IMR-90 (cell line): ENCODE measurements around the gene TMEM208. TPM values are rescaled to one million over a fixed set of nuclear protein-coding genes. Genes with fewer than 3 reads are reported as not detected.

ENCODE experiments used
- ATAC-seq: fragments of 200-7000 bp; cut with Tn5 transposase; 2 replicates; pipeline ENCODE4 v1.9.1; 2020; ENCODE audit warnings: low read depth, mild to moderate bottlenecking, moderate library complexity
- BruUV-seq: library from RNA; stranded (reverse); fragments of 400-500 nt; replicated peaks from 2 replicates; lab custom pipeline; 2021; lab: Mats Ljungman, UMichigan
- CTCF ChIA-PET: fragments of 300-600 bp; formaldehyde crosslinking; extraction: SDS; loops from one replicate; lab custom pipeline; 2021; ENCODE audit warnings: antibody characterized with exemption; lab: Yijun Ruan, JAX
- POLR2A ChIA-PET: fragments of 300-600 bp; sonication (Branson Sonifier 250); formaldehyde crosslinking; loops from one replicate; lab custom pipeline; 2022; ENCODE audit warnings: antibody characterized with exemption; ENCODE audit not compliant: unreplicated experiment; lab: Charles Lee
- DNase-seq: peaks from one replicate; pipeline ENCODE4 v3.0.0; 2013
- H2AFZ ChIP-seq: replicated peaks from 2 replicates; pipeline ENCODE3; 2013; ENCODE audit warnings: low read length, mild to moderate bottlenecking; ENCODE audit not compliant: poor library complexity
- H2AK5ac ChIP-seq: 2 replicates; pipeline ENCODE4 v1.6.1; 2013; ENCODE audit warnings: low read depth, low read length, inconsistent platforms
- H2AK9ac ChIP-seq: replicated peaks from 2 replicates; pipeline ENCODE3; 2013; ENCODE audit warnings: mild to moderate bottlenecking, low read depth, low read length, moderate library complexity; ENCODE audit not compliant: poor library complexity
- H2BK120ac ChIP-seq: 2 replicates; pipeline ENCODE4 v1.6.1; 2013; ENCODE audit warnings: low read depth, low read length, inconsistent platforms
- H2BK15ac ChIP-seq: 3 replicates; pipeline ENCODE4 v1.6.1; 2013; ENCODE audit warnings: low read depth, low read length, inconsistent platforms
- H2BK20ac ChIP-seq: 2 replicates; pipeline ENCODE4 v1.6.1; 2013; ENCODE audit warnings: low read depth, mild to moderate bottlenecking, inconsistent platforms, low read length, moderate library complexity
- H2BK5ac ChIP-seq: 2 replicates; pipeline ENCODE4 v1.6.1; 2013; ENCODE audit warnings: mild to moderate bottlenecking, low read depth, low read length, inconsistent platforms; ENCODE audit not compliant: poor library complexity, severe bottlenecking
- H3K14ac ChIP-seq: replicated peaks from 2 replicates; pipeline ENCODE4 v1.6.1; 2013; ENCODE audit warnings: low read depth, low read length, inconsistent platforms
- H3K18ac ChIP-seq: 2 replicates; pipeline ENCODE4 v1.6.1; 2013; ENCODE audit warnings: low read depth, low read length, control low read depth
- H3K23ac ChIP-seq: 2 replicates; pipeline ENCODE4 v1.6.1; 2013; ENCODE audit warnings: low read depth, low read length, inconsistent platforms
- H3K27ac ChIP-seq: 2 replicates; pipeline ENCODE4 v1.5.1; 2013; ENCODE audit warnings: mild to moderate bottlenecking, control low read depth, low read length; ENCODE audit not compliant: insufficient read depth
- H3K27me3 ChIP-seq: 2 replicates; pipeline ENCODE4 v1.6.1; 2013; ENCODE audit warnings: low read length; ENCODE audit not compliant: control insufficient read depth, insufficient read depth
- H3K36me3 ChIP-seq: 2 replicates; pipeline ENCODE4 v1.6.1; 2013; ENCODE audit warnings: low read length, mixed read lengths; ENCODE audit not compliant: control insufficient read depth, insufficient read depth
- H3K4ac ChIP-seq: 2 replicates; pipeline ENCODE4 v1.6.1; 2013; ENCODE audit warnings: low read depth, low read length, inconsistent platforms
- H3K4me1 ChIP-seq: 2 replicates; pipeline ENCODE4 v1.6.1; 2013; ENCODE audit warnings: low read length, mixed read lengths; ENCODE audit not compliant: control insufficient read depth, insufficient read depth
- H3K4me2 ChIP-seq: 2 replicates; pipeline ENCODE4 v1.6.1; 2013; ENCODE audit warnings: low read depth, mild to moderate bottlenecking, control low read depth, low read length, moderate library complexity
- H3K4me3 ChIP-seq: 2 replicates; pipeline ENCODE4 v1.5.1; 2013; ENCODE audit warnings: low read depth, mild to moderate bottlenecking, control low read depth, low read length, moderate library complexity; ENCODE audit not compliant: insufficient read depth
- H3K56ac ChIP-seq: 2 replicates; pipeline ENCODE4 v1.6.1; 2013; ENCODE audit warnings: low read length, inconsistent platforms; ENCODE audit not compliant: insufficient read depth; ENCODE audit errors: extremely low read depth
- H3K79me1 ChIP-seq, 2 experiments: 2 replicates each; pipeline ENCODE4 v1.6.1; 2013; ENCODE audit warnings: low read length in 2 of 2, inconsistent platforms in 1 of 2, low read depth in 1 of 2
- H3K9ac ChIP-seq: 2 replicates; pipeline ENCODE4 v1.6.1; 2013; ENCODE audit warnings: low read depth, low read length, control low read depth
- H3K9me1 ChIP-seq: 2 replicates; pipeline ENCODE4 v1.6.1; 2013; ENCODE audit warnings: low read length, inconsistent platforms; ENCODE audit not compliant: insufficient read depth
- H3K9me3 ChIP-seq: 2 replicates; pipeline ENCODE4 v1.6.1; 2013; ENCODE audit warnings: low read length; ENCODE audit not compliant: control insufficient read depth, insufficient read depth
- H4K20me1 ChIP-seq: 2 replicates; pipeline ENCODE4 v1.6.1; 2013; ENCODE audit warnings: low read length, inconsistent platforms; ENCODE audit not compliant: insufficient read depth
- H4K5ac ChIP-seq: 2 replicates; pipeline ENCODE4 v1.6.1; 2013; ENCODE audit warnings: mild to moderate bottlenecking, low read depth, low read length, control low read depth
- H4K8ac ChIP-seq, 2 experiments: 2 replicates each; pipeline ENCODE4 v1.6.1; 2013; ENCODE audit warnings: low read depth in 2 of 2, low read length in 2 of 2, control low read depth in 1 of 2, inconsistent platforms in 1 of 2
- H4K91ac ChIP-seq: 2 replicates; pipeline ENCODE4 v1.6.1; 2013; ENCODE audit warnings: low read depth, low read length, inconsistent platforms; ENCODE audit not compliant: insufficient read depth
- BHLHE40 ChIP-seq: fragments of 150-350 bp; IDR thresholded peaks from 2 replicates; pipeline ENCODE4 v1.6.1; 2016; ENCODE audit warnings: mild to moderate bottlenecking, low read depth, low read length
- CEBPB ChIP-seq: IDR thresholded peaks from 2 replicates; pipeline ENCODE4 v1.6.1; 2012; ENCODE audit warnings: low read depth, low read length, improper control_type of control experiment
- ELK1 ChIP-seq: fragments of 150-350 bp; IDR thresholded peaks from 2 replicates; pipeline ENCODE4 v1.6.1; 2016; ENCODE audit warnings: low read depth, mild to moderate bottlenecking, low read length, moderate library complexity, borderline replicate concordance
- FOS ChIP-seq: fragments of 150-350 bp; IDR thresholded peaks from 2 replicates; pipeline ENCODE4 v1.6.1; 2016; ENCODE audit warnings: low read depth, low read length
- MAFK ChIP-seq: IDR thresholded peaks from 2 replicates; pipeline ENCODE4 v1.6.1; 2012; ENCODE audit warnings: low read depth, low read length, improper control_type of control experiment
- MAZ ChIP-seq: IDR thresholded peaks from 2 replicates; pipeline ENCODE4 v1.6.1; 2012; ENCODE audit warnings: low read depth, mild to moderate bottlenecking, low read length, improper control_type of control experiment, moderate library complexity, borderline replicate concordance
- MXI1 ChIP-seq: IDR thresholded peaks from 2 replicates; pipeline ENCODE4 v1.6.1; 2012; ENCODE audit warnings: low read depth, mild to moderate bottlenecking, low read length, moderate library complexity, borderline replicate concordance
- NFE2L2 ChIP-seq: fragments of 150-350 bp; IDR thresholded peaks from 2 replicates; pipeline ENCODE4 v1.6.1; 2016; ENCODE audit warnings: low read depth, mild to moderate bottlenecking, low read length
- POLR2A ChIP-seq: IDR thresholded peaks from 2 replicates; pipeline ENCODE4 v1.6.1; 2012; ENCODE audit warnings: mild to moderate bottlenecking, low read depth, low read length
- RAD21 ChIP-seq: IDR thresholded peaks from 2 replicates; pipeline ENCODE4 v1.6.1; 2012; ENCODE audit warnings: low read length, improper control_type of control experiment
- RCOR1 ChIP-seq: IDR thresholded peaks from 2 replicates; pipeline ENCODE4 v1.6.1; 2012; ENCODE audit warnings: mild to moderate bottlenecking, low read length, improper control_type of control experiment; ENCODE audit not compliant: insufficient replicate concordance
- RFX5 ChIP-seq: IDR thresholded peaks from 2 replicates; pipeline ENCODE4 v1.8.0; 2012; ENCODE audit warnings: low read depth, mild to moderate bottlenecking, low read length, moderate library complexity
- SMC3 ChIP-seq: fragments of 150-350 bp; IDR thresholded peaks from 2 replicates; pipeline ENCODE4 v1.6.1; 2016; ENCODE audit warnings: low read depth, mild to moderate bottlenecking, antibody characterized with exemption, low read length, moderate library complexity
- USF2 ChIP-seq: fragments of 150-350 bp; IDR thresholded peaks from 2 replicates; pipeline ENCODE4 v1.6.1; 2017; ENCODE audit warnings: mild to moderate bottlenecking, antibody characterized with exemption, low read length, low read depth
- WGBS, 2 experiments: methylation state at CpG; one replicate each; pipeline versions ENCODE4 v1.1.5 to v1.1.7; 2013; ENCODE audit warnings: missing lambda C conversion rate in 2 of 2; ENCODE audit not compliant: insufficient read length in 1 of 2; ENCODE audit errors: extremely low coverage in 2 of 2; 5-methylcytosine and 5-hydroxymethylcytosine counted together
- dilution Hi-C: fragments of 300-500 bp; cut with HindIII; formaldehyde crosslinking; loops from one replicate; pipeline ENCODE4 v1.14.3; 2018; ENCODE audit warnings: low sequenced_read_pairs; ENCODE audit not compliant: unreplicated experiment
- in situ Hi-C: fragments of 300-500 bp; cut with MboI; formaldehyde crosslinking; loops from 3 replicates; pipeline ENCODE4 v1.14.3; 2019; ENCODE audit warnings: low sequenced_read_pairs, inconsistent platforms, mixed read lengths
- intact Hi-C: fragments of 100-400 bp; cut with micrococcal nuclease; formaldehyde crosslinking; loops from 2 replicates; pipeline ENCODE4 v1.10.0; 2022
- polyA plus RNA-seq, 3 experiments: library from polyadenylated mRNA; depleted of rRNA; stranded (reverse); fragments of >200 nt; gene quantifications; 2 replicates each; pipeline ENCODE4 v1.2.3, GENCODE V29; 2012; ENCODE audit warnings: low replicate concordance in 1 of 3
- total RNA-seq: library from RNA; depleted of rRNA; stranded (reverse); fragments of >200 nt; gene quantifications from 2 replicates; pipeline ENCODE4 v1.2.3, GENCODE V29; 2012
- TF ChIP-seq, protein P1 (sequence below): conservative IDR thresholded peaks from 2 replicates; pipeline ENCODE4 v1.5.1; 2012; ENCODE audit warnings: mild to moderate bottlenecking, low read depth, low read length, improper control_type of control experiment

TMEM208 gene
- total and polyA plus RNA-seq, 2 of the 4 experiments (the other 2 are of a cell fraction), result 65.6 to 66.5 TPM

GRCh38 chr16:67180166-67180565, 46.8 kb upstream of the TMEM208 start:
- Histone ChIP-seq H3K4ac (no peak overlapping the region), H3K14ac (no peak overlapping the region), H4K20me1 (peaks cover 34% of the 10 kb centered on the region), H2BK120ac (no peak overlapping the region), H3K9ac (no peak overlapping the region), H3K9me1 (peaks cover 10% of the 10 kb centered on the region), H4K91ac (no peak overlapping the region), H4K5ac (no peak overlapping the region), H3K56ac (no peak overlapping the region), H3K23ac (no peak overlapping the region), H3K79me1 (peaks cover 27 to 44% of the 10 kb centered on the region in 2 experiments), H3K4me3 (no peak overlapping the region), H2BK20ac (no peak overlapping the region), H2AFZ (no peak overlapping the region), H2AK9ac (no peak overlapping the region), H3K4me2 (no peak overlapping the region), H2AK5ac (no peak overlapping the region), H2BK5ac (no peak overlapping the region), H3K4me1 (peaks cover 11% of the 10 kb centered on the region), H4K8ac (no peak overlapping the region), H3K27me3 (no peaks in the 10 kb centered on the region), H3K36me3 (peaks cover 7% of the 10 kb centered on the region; the same call in 1 of the 2 replicates), H3K27ac (no peak overlapping the region), H3K18ac (no peak overlapping the region), H3K9me3 (no peaks in the 10 kb centered on the region), H2BK15ac (no peak overlapping the region)
- dilution Hi-C loops, result no loop called here
- TF ChIP-seq NFE2L2 (no peak), RCOR1 (no peak), RAD21 (no peak), MAFK (no peak), USF2 (no peak), SMC3 (no peak), MXI1 (no peak), POLR2A (no peak), MAZ (no peak), ELK1 (no peak), RFX5 (no peak), BHLHE40 (no peak), FOS (no peak), CEBPB (no peak)
- TF ChIP-seq, protein P1, sequence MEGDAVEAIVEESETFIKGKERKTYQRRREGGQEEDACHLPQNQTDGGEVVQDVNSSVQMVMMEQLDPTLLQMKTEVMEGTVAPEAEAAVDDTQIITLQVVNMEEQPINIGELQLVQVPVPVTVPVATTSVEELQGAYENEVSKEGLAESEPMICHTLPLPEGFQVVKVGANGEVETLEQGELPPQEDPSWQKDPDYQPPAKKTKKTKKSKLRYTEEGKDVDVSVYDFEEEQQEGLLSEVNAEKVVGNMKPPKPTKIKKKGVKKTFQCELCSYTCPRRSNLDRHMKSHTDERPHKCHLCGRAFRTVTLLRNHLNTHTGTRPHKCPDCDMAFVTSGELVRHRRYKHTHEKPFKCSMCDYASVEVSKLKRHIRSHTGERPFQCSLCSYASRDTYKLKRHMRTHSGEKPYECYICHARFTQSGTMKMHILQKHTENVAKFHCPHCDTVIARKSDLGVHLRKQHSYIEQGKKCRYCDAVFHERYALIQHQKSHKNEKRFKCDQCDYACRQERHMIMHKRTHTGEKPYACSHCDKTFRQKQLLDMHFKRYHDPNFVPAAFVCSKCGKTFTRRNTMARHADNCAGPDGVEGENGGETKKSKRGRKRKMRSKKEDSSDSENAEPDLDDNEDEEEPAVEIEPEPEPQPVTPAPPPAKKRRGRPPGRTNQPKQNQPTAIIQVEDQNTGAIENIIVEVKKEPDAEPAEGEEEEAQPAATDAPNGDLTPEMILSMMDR, result no peak
- in situ Hi-C loops, result no loop called here
- ChIA-PET POLR2A (interaction anchor here (0.6 kb wide), 1 partner anchor 79 kb away, joined by 4 read pairs; no protein-coding TSS in a partner anchor), CTCF (no interaction called here)
- BruUV-seq, result no TSS peak
- ATAC-seq (no peak), DNase-seq (no peak)
- intact Hi-C loops, result loop anchor here (10.0 kb wide), 1 partner anchor 165 kb away; no protein-coding TSS in a partner anchor
- whole genome bisulfite sequencing, 2 experiments, result no CpG with 5 or more reads among the region's 16 CpGs
